GM12874 (cell line): ENCODE data around the gene TMC8.

Experiments
- CTCF ChIP-seq: IDR thresholded peaks from 2 replicates; pipeline ENCODE4 v1.5.1; 2011; ENCODE audit warnings: low read depth, mild to moderate bottlenecking, control low read depth, low read length, moderate library complexity; ENCODE audit not compliant: insufficient read depth

TMC8 gene

DNA sequence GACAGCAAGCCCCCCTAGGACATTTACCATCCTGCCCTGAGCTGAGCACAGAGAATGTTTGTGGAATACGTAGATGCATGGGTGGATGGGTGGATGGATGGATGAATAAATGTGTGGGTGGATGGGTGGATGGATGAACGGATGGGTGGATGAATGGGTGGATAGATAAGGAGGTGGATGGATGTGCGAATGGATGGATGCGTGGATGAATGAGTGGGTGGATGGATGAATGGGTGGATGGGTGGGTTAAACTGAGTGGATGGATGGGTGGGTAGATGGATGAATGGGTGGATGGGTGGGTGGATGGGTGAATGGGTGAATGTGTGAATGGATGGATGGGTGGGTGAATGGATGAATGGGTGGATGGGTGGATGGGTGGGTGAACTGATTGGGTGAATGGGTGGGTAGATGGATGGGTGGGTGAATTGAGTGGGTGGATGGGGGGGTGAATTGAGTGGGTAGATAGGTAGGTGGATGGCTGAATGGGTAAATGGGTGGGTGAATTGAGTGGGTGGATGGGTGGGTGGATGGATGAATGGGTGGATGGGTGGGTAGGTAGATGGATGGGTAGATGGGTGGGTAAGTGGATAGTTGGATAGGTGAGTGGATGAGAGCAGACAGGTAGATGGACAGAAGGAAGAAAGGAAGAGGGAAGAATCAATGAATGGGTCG, 7.2 kb upstream of the TMC8 start:
- TF ChIP-seq CTCF = no peak

DNA sequence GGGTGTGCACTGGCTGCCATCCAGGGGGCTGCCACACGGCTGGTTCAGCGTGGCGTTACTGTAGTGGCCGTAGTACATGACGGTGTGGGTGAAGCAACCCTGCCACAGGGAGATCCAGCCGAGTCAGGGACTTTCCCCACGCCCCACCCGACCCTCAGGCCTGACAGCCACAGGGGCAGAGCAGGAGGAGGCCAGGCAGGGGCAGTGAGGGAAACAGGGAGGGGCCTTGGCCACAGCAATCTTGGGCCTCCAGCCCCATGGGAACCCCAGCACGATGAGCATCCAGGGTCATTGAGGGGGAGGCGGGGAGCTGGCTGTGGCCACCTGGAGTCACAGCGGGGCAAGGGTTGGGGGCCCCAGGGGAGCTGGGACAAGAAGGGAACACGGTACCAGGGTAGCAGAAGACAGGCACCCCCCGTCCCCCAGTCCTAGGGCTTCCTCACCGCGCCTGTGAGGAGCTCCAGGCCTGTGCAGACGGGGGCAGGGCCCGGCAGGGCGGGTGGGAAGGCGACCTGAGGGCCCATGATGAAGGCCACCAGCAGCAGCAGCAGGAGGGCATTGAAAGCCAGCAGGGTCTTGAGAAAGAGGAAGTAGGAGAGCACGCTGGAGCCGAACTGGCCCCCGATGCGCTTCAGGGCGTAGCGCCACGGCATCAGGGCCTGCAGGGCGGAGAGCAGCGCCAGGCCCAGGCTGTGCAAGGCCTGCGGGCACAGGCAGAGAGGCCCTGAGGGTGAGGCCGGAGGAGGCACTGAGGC, 6.3 kb upstream of the TMC8 start:
- 0 out of 2 replicates have a peak, but pooled peaks have one; percentile 3 for TF ChIP-seq CTCF

DNA sequence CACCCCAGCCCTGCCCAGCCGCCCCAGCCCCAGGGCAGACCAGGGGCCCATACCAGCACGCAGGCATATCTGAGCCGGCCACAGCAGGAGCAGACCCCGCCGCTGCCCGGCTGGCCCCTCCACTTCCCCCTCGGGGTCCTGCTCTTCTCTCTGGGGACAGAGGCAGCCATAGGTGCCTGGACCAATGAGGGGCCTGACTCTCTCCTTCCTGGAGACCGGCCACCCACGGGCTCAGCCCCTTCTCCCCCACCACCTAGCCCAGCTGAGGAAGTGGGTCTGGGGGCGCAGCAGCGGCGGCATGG, 5.8 kb upstream of the TMC8 start:
- no peak for TF ChIP-seq CTCF

GRCh38 chr17:78125138-78125913, 5.2 kb upstream of the TMC8 start:
- TF ChIP-seq CTCF = no peak

- TF ChIP-seq CTCF = no peak
Observed at GRCh38 chr17:78125976-78126894, 4.3 kb upstream of the TMC8 start.

DNA sequence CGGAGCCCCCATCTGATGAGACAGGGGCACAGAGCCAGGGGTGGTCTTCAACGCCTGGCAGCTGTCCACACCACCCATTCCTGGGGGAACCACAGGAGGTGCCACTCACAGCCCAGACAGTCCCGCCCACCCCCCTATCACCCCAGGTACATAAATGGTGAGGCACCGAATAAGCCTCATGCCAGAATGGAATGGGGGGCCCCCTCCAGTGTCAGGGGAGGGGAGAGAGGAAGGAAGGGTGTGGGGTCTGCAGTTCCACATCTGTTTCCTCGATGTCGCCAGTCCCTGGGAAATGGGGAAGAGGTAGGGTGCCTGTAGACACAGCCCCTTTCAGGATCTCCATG, 3.7 kb upstream of the TMC8 start:
- TF ChIP-seq CTCF = no peak
